ENCODE results near the gene MUCL3. TPM values are rescaled to one million over a fixed set of nuclear protein-coding genes. Genes with fewer than 3 reads are reported as not detected.

MUCL3 gene
- total RNA-seq, 2 experiments from 2014 or later: not detected

- Histone ChIP-seq H4K20me1 (ENCODE audit: insufficient read depth, low read length) (no peaks in the 10 kb centered on the region), H3K27ac (ENCODE audit: low read depth, low read length, poor library complexity, severe bottlenecking) (no peak overlapping the region), H3K79me2 (ENCODE audit: insufficient read depth, low read depth, low read length) (no peaks in the 10 kb centered on the region), H3K4me1 (ENCODE audit: insufficient read depth, low read length, poor library complexity, severe bottlenecking) (peaks cover 7% of the 10 kb centered on the region), H3K9me2 (ENCODE audit: insufficient read depth, low read length) (no peaks in the 10 kb centered on the region), H2AFZ (ENCODE audit: low read length) (no peak overlapping the region), H3K9me3 (ENCODE audit: low read length) (no peaks in the 10 kb centered on the region), H3K4me3 (ENCODE audit: low read depth, low read length, poor library complexity, severe bottlenecking) (no peak overlapping the region), H3K4me2 (ENCODE audit: low read length) (no peak overlapping the region), H3K36me3 (ENCODE audit: insufficient read depth, low read length) (peaks cover 14% of the 10 kb centered on the region; the same call in 1 of the 2 replicates)
- CTCF ChIA-PET (ENCODE audit: unreplicated experiment): no interaction called here
- intact Hi-C loops (cut with micrococcal nuclease; ENCODE audit: unreplicated experiment): no loop called here
- no TSS peak for BruUV-seq (replicated peaks)
- POLR2A ChIA-PET: no interaction called here
- TF ChIP-seq CTCF (conservative IDR thresholded peaks at IDR 0.05; ENCODE audit: low read length): no peak
- no peak for TF ChIP-seq EZH2phosphoT487 (IDR thresholded peaks at IDR 0.05; ENCODE audit: borderline replicate concordance, low read depth, low read length)
- DNase-seq (ENCODE audit: low spot score): no peak
These were observed 42.9 kb upstream of the MUCL3 start for GRCh38 chr6:30897882-30898281.

GRCh38 chr6:30898750-30899360, 41.9 kb upstream of the MUCL3 start:
- no peak for TF ChIP-seq EZH2phosphoT487 (IDR thresholded peaks at IDR 0.05; ENCODE audit: borderline replicate concordance, low read depth, low read length)
- ChIA-PET CTCF (ENCODE audit: unreplicated experiment) (no interaction called here), POLR2A (no interaction called here)
- Histone ChIP-seq H3K79me2 (ENCODE audit: insufficient read depth, low read depth, low read length) (no peaks in the 10 kb centered on the region), H3K9me3 (ENCODE audit: low read length) (no peaks in the 10 kb centered on the region), H3K4me1 (ENCODE audit: insufficient read depth, low read length, poor library complexity, severe bottlenecking) (peaks cover 17% of the 10 kb centered on the region), H3K4me3 (ENCODE audit: low read depth, low read length, poor library complexity, severe bottlenecking) (no peak overlapping the region), H4K20me1 (ENCODE audit: insufficient read depth, low read length) (no peaks in the 10 kb centered on the region), H3K27ac (ENCODE audit: low read depth, low read length, poor library complexity, severe bottlenecking) (no peak overlapping the region), H2AFZ (ENCODE audit: low read length) (no peak overlapping the region), H3K36me3 (ENCODE audit: insufficient read depth, low read length) (peaks cover 14% of the 10 kb centered on the region; the same call in 1 of the 2 replicates), H3K9me2 (ENCODE audit: insufficient read depth, low read length) (no peaks in the 10 kb centered on the region), H3K4me2 (ENCODE audit: low read length) (no peak overlapping the region)
- intact Hi-C loops (cut with micrococcal nuclease; ENCODE audit: unreplicated experiment): no loop called here
- no TSS peak for BruUV-seq (replicated peaks)
- no peak for DNase-seq (ENCODE audit: low spot score)

DNA sequence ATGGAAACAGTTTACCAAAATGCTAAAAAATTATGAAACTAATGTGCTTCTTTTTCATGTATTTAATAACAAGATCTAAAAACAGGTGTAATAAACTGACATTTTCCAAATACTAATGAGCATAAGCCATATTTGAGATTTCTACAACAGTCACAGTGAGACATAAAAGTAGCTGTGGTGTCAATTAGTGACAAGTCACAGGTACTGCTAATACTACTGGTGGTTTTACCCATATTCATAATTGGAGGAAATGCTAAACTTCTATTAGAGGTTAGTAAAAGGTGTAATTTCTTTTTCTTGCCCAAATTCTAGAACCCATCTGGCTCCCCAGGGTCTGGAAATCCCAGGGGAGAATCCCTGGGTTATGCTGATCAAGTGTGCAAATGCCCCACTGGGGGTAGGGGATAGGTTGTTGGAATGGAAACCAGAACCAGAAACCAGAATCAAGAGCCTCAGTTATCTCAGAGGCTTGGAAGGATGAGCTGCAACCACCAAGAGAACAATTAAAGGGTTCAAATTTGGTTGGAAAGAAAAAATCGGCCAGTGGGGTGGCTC, 39.8 kb upstream of the MUCL3 start:
- DNase-seq (ENCODE audit: low spot score): no peak
- no peaks in the 10 kb centered on the region for H3K9me3 ChIP-seq (ENCODE audit: low read length)
- no peaks in the 10 kb centered on the region for H3K9me2 ChIP-seq (ENCODE audit: insufficient read depth, low read length)
- no peak for TF ChIP-seq CTCF (conservative IDR thresholded peaks at IDR 0.05; ENCODE audit: low read length)
- no peak for TF ChIP-seq EZH2phosphoT487 (IDR thresholded peaks at IDR 0.05; ENCODE audit: borderline replicate concordance, low read depth, low read length)
- no peak overlapping the region for H3K27ac ChIP-seq (ENCODE audit: low read depth, low read length, poor library complexity, severe bottlenecking)
- intact Hi-C loops (cut with micrococcal nuclease; ENCODE audit: unreplicated experiment): no loop called here
- H4K20me1 ChIP-seq (ENCODE audit: insufficient read depth, low read length): no peaks in the 10 kb centered on the region
- ChIA-PET CTCF (ENCODE audit: unreplicated experiment) (no interaction called here), POLR2A (interaction anchor here (1.0 kb wide), 1 partner anchor 12 kb away, joined by 3 read pairs; no protein-coding TSS in a partner anchor)
- H3K4me2 ChIP-seq (ENCODE audit: low read length): no peak overlapping the region
- peaks cover 18% of the 10 kb centered on the region for H3K4me1 ChIP-seq (ENCODE audit: insufficient read depth, low read length, poor library complexity, severe bottlenecking)
- no TSS peak for BruUV-seq (replicated peaks)
- H3K36me3 ChIP-seq (ENCODE audit: insufficient read depth, low read length): peaks cover 14% of the 10 kb centered on the region; the same call in 1 of the 2 replicates
- H2AFZ ChIP-seq (ENCODE audit: low read length): no peak overlapping the region
- H3K79me2 ChIP-seq (ENCODE audit: insufficient read depth, low read depth, low read length): no peaks in the 10 kb centered on the region
- H3K4me3 ChIP-seq (ENCODE audit: low read depth, low read length, poor library complexity, severe bottlenecking): no peak overlapping the region

Measured in OCI-LY7 (cell line).